Mesendoderm (in vitro differentiated cells): ENCODE data around the gene SNX15.
"Not testable (repeated sequence)": the region's sequence is repeated elsewhere in the genome, so short reads cannot be mapped to it uniquely, and the experiment has no call there.

Source experiments
- DNase-seq: peaks from one replicate; pipeline ENCODE4 v3.0.0; 2013
- H2AK5ac ChIP-seq: 2 replicates; pipeline ENCODE4 v1.6.1; 2013; ENCODE audit warnings: low read length, inconsistent platforms
- H2BK120ac ChIP-seq: 2 replicates; pipeline ENCODE4 v1.6.1; 2013; ENCODE audit warnings: low read depth, mild to moderate bottlenecking, low read length, moderate library complexity, mixed read lengths
- H2BK15ac ChIP-seq: replicated peaks from 2 replicates; pipeline ENCODE4 v1.6.1; 2013; ENCODE audit warnings: low read depth, mild to moderate bottlenecking, moderate library complexity
- H2BK5ac ChIP-seq: 2 replicates; pipeline ENCODE4 v1.6.1; 2013; ENCODE audit warnings: low read length, inconsistent platforms
- H3K18ac ChIP-seq: 2 replicates; pipeline ENCODE4 v1.6.1; 2013; ENCODE audit warnings: mild to moderate bottlenecking, low read length, mixed read lengths
- H3K23ac ChIP-seq: one replicate; pipeline ENCODE4 v1.6.1; 2013; ENCODE audit warnings: low read length
- H3K27ac ChIP-seq: 2 replicates; pipeline ENCODE4 v1.5.1; 2013; ENCODE audit warnings: low read depth, mild to moderate bottlenecking, inconsistent platforms, low read length, moderate library complexity
- H3K27me3 ChIP-seq: 2 replicates; pipeline ENCODE4 v1.6.1; 2013; ENCODE audit warnings: low read length, control low read depth, mild to moderate bottlenecking, inconsistent platforms; ENCODE audit not compliant: insufficient read depth, poor library complexity
- H3K36me3 ChIP-seq: 2 replicates; pipeline ENCODE4 v1.6.1; 2013; ENCODE audit warnings: low read length, inconsistent platforms; ENCODE audit not compliant: control insufficient read depth, insufficient read depth
- H3K4ac ChIP-seq: one replicate; pipeline ENCODE4 v1.6.1; 2013; ENCODE audit warnings: low read depth, mild to moderate bottlenecking, low read length, moderate library complexity
- H3K4me1 ChIP-seq: 2 replicates; pipeline ENCODE4 v1.6.1; 2013; ENCODE audit warnings: low read depth, low read length, inconsistent platforms; ENCODE audit not compliant: control insufficient read depth
- H3K4me2 ChIP-seq: 2 replicates; pipeline ENCODE4 v1.6.1; 2013; ENCODE audit warnings: low read length
- H3K4me3 ChIP-seq: 2 replicates; pipeline ENCODE4 v1.5.1; 2013; ENCODE audit warnings: mild to moderate bottlenecking, low read length
- H3K56ac ChIP-seq: one replicate; pipeline ENCODE4 v1.6.1; 2013; ENCODE audit warnings: low read length
- H3K79me1 ChIP-seq: 2 replicates; pipeline ENCODE4 v1.6.1; 2013; ENCODE audit warnings: low read length, inconsistent platforms
- H3K79me2 ChIP-seq: 2 replicates; pipeline ENCODE4 v1.6.1; 2013; ENCODE audit warnings: mild to moderate bottlenecking, low read length; ENCODE audit not compliant: control insufficient read depth, insufficient read depth
- H3K9ac ChIP-seq: 2 replicates; pipeline ENCODE4 v1.6.1; 2013; ENCODE audit warnings: low read length, inconsistent platforms
- H4K5ac ChIP-seq: one replicate; pipeline ENCODE4 v1.6.1; 2013; ENCODE audit warnings: low read length
- H4K8ac ChIP-seq: one replicate; pipeline ENCODE4 v1.6.1; 2013; ENCODE audit warnings: low read depth, mild to moderate bottlenecking, control low read depth, low read length, moderate library complexity
- WGBS: extraction: QIAGEN DNeasy Blood & Tissue Kit; methylation state at CpG from one replicate; pipeline ENCODE4 v1.1.7; 2013; ENCODE audit warnings: low lambda C conversion rate, missing lambda C conversion rate; ENCODE audit not compliant: insufficient coverage; ENCODE audit errors: extremely low coverage; 5-methylcytosine and 5-hydroxymethylcytosine counted together

The SNX15 gene

DNA sequence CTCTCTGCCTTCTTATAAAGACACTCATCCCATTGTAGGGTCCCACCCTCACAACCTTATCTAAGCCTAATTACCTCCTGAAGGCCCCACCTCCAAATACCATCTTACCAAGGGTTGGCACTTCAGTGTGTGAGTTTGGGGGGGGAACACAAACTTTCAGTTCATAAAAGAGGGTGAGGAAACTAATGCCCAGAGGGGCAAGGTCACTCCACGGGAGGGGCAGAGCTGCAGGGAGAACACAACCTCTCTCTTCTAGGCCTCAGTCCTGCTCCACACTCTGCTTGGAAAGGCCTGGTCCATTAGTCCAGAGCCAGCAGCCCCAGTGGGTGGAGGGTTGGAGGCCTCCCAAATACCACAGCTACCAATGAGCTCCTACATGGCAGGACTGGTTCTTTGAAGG lies 27.8 kb upstream of the SNX15 start:
- Histone ChIP-seq H2AK5ac (no peak overlapping the region), H3K23ac (no peak overlapping the region), H3K56ac (no peak overlapping the region), H4K8ac (no peak overlapping the region), H3K79me2 (no peaks in the 10 kb centered on the region), H3K36me3 (no peaks in the 10 kb centered on the region), H4K5ac (no peak overlapping the region), H3K18ac (no peak overlapping the region), H3K4ac (no peak overlapping the region), H3K4me2 (no peak overlapping the region), H3K4me1 (peaks cover 2% of the 10 kb centered on the region), H3K4me3 (no peak overlapping the region), H3K27me3 (no peaks in the 10 kb centered on the region), H3K27ac (no peak overlapping the region), H2BK5ac (no peak overlapping the region), H2BK15ac (no peak overlapping the region), H2BK120ac (no peak overlapping the region), H3K9ac (no peak overlapping the region), H3K79me1 (no peaks in the 10 kb centered on the region)
- no CpG with 5 or more reads among the region's 1 CpG for WGBS
- DNase-seq, result no peak

DNA sequence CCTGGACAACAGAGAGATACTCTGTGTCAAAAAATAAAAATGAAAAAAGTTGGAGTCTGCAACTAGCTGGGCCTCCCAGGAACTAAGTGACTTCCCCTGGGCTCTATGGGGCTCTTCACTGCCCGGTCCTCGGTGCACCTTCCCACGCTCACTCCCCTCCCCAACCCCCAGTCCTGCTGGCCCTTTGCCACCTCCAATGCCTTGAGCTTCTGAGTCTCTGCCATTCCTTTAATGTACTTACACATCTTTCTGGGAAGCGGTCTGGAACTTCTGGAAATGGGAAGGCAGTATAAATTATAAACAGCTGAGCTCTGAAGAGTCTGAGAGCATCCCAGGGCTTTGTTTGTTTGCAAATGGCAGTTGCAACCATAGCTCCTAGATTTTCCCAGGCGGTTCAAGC lies 24.5 kb upstream of the SNX15 start:
- DNase-seq, result no peak
- H3K4ac ChIP-seq, result no peak overlapping the region
- no peak overlapping the region for H2BK120ac ChIP-seq
- H3K27ac ChIP-seq, result no peak overlapping the region
- H3K4me2 ChIP-seq, result no peak overlapping the region
- no peaks in the 10 kb centered on the region for H3K4me1 ChIP-seq
- no peak overlapping the region for H3K56ac ChIP-seq
- H3K4me3 ChIP-seq, result no peak overlapping the region
- no peak overlapping the region for H3K9ac ChIP-seq
- H2BK15ac ChIP-seq, result no peak overlapping the region
- WGBS, result no CpG with 5 or more reads among the region's 5 CpGs
- no peak overlapping the region for H2BK5ac ChIP-seq
- H3K79me2 ChIP-seq, result no peaks in the 10 kb centered on the region
- no peaks in the 10 kb centered on the region for H3K27me3 ChIP-seq
- H4K8ac ChIP-seq, result no peak overlapping the region
- no peak overlapping the region for H3K23ac ChIP-seq
- H3K18ac ChIP-seq, result no peak overlapping the region
- H4K5ac ChIP-seq, result no peak overlapping the region
- no peaks in the 10 kb centered on the region for H3K36me3 ChIP-seq
- no peaks in the 10 kb centered on the region for H3K79me1 ChIP-seq
- no peak overlapping the region for H2AK5ac ChIP-seq

DNA sequence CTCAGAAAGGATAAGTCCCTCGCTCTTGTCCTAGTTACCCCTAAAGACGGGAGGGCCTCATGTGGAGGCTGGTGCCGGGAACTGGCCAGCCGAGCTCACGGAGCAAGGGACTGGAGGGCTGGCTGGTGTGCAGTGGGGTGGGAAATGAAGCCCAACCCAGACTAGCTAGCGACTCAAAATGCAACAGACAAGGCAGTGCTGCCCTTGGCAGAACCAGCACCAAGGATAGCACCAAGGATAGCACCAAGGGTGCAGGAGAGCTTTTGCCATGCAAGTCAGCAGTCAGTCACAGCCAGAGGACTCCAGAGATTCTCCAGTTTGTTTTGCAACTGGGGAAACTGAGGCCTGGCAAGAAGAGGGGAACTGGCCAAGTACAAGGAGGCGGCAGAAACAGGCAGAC lies 24.0 kb upstream of the SNX15 start:
- Histone ChIP-seq H3K23ac (no peak overlapping the region), H3K27ac (no peak overlapping the region), H3K4me2 (no peak overlapping the region), H3K4me1 (no peaks in the 10 kb centered on the region), H4K8ac (no peak overlapping the region), H4K5ac (no peak overlapping the region), H3K4me3 (no peak overlapping the region), H3K36me3 (no peaks in the 10 kb centered on the region), H3K27me3 (no peaks in the 10 kb centered on the region), H2AK5ac (no peak overlapping the region), H3K79me1 (no peaks in the 10 kb centered on the region), H3K79me2 (no peaks in the 10 kb centered on the region), H3K9ac (no peak overlapping the region), H3K4ac (no peak overlapping the region), H3K18ac (no peak overlapping the region), H2BK15ac (no peak overlapping the region), H2BK5ac (no peak overlapping the region), H2BK120ac (no peak overlapping the region), H3K56ac (no peak overlapping the region)
- DNase-seq, result peak; percentile 40
- no CpG with 5 or more reads among the region's 7 CpGs for WGBS

DNA sequence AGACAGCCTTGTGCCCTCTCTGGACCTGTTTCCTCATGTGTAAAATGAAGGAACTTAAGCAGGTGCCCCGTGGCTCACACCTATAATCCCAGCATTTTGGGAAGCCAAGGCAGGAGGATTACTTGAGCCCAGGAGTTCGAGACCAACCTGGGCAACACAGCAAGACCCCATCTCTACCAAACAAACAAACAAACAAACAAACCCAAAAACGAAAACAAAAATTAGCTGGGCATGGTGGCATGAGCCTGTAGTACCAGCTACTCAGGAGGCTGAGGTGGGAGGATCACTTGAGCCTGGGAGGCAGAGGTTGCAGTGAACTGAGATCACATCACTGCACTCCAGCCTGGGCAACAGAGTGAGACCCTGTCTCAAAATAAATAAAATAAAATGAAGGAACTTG lies 23.3 kb upstream of the SNX15 start:
- H3K27me3 ChIP-seq, H4K8ac ChIP-seq, H3K18ac ChIP-seq, H2BK120ac ChIP-seq, H3K4ac ChIP-seq, H2BK5ac ChIP-seq, DNase-seq, H3K4me3 ChIP-seq, H3K23ac ChIP-seq, H2BK15ac ChIP-seq, H2AK5ac ChIP-seq, H3K79me2 ChIP-seq, H3K4me1 ChIP-seq, H3K36me3 ChIP-seq, H3K9ac ChIP-seq, H3K4me2 ChIP-seq, H3K56ac ChIP-seq, H3K79me1 ChIP-seq, H3K27ac ChIP-seq, H4K5ac ChIP-seq: not testable (repeated sequence)
- no CpG with 5 or more reads among the region's 3 CpGs for WGBS

DNA sequence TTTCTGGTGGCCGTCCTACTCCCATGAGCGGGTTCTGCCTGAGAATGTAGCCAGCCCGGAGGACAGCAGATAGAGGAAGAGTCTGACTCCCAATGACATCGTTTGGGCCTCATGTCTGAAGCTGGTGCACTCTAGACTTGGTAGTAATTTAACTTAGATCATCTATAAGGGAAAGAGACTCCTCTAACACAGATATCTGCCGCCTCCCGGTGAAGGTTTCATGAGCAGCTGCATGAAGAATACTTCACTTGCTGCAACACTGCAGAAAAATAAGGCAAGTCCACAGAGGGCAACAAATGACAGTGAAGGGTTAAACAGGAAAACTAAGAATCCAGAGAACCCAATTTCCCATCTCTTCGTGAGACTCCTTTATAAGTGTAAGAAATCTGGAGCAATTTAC lies 19.2 kb upstream of the SNX15 start:
- Histone ChIP-seq H4K8ac (no peak overlapping the region), H3K4ac (no peak overlapping the region), H3K27me3 (no peaks in the 10 kb centered on the region), H3K79me1 (no peaks in the 10 kb centered on the region), H3K4me2 (no peak overlapping the region), H3K4me1 (no peaks in the 10 kb centered on the region), H3K27ac (no peak overlapping the region), H4K5ac (no peak overlapping the region), H3K36me3 (no peaks in the 10 kb centered on the region), H3K79me2 (no peaks in the 10 kb centered on the region), H3K56ac (no peak overlapping the region), H3K4me3 (no peak overlapping the region), H2BK15ac (no peak overlapping the region), H2BK120ac (no peak overlapping the region), H2BK5ac (no peak overlapping the region), H2AK5ac (no peak overlapping the region), H3K18ac (no peak overlapping the region), H3K23ac (no peak overlapping the region), H3K9ac (no peak overlapping the region)
- WGBS, result no CpG with 5 or more reads among the region's 7 CpGs
- no peak for DNase-seq

DNA sequence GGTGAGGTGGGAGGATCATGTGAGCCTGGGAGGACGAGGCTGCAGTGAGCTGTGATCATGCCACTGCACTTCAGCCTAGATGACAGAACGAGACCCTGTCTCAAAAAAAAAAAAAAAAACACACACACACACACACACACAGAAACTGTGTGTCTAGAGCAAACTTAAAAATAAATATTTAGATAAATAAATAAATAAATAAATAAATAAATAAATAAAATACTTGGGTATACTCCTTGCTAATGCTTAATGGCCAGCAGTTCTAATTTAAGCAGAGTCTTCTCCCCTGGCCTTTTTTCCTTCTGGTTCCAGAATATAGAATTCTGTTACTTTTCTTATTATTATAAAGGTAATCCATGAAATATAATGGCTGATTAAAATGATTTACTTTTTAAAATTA lies 18.4 kb upstream of the SNX15 start:
- H3K27ac ChIP-seq, result no peak overlapping the region
- no CpG with 5 or more reads among the region's 2 CpGs for WGBS
- H3K23ac ChIP-seq, result no peak overlapping the region
- no peak overlapping the region for H3K18ac ChIP-seq
- no peak overlapping the region for H2BK5ac ChIP-seq
- no peaks in the 10 kb centered on the region for H3K79me2 ChIP-seq
- H3K27me3 ChIP-seq, result no peaks in the 10 kb centered on the region
- no peak overlapping the region for H3K56ac ChIP-seq
- no peak overlapping the region for H3K4me3 ChIP-seq
- H4K5ac ChIP-seq, result no peak overlapping the region
- peaks cover 2% of the 10 kb centered on the region for H3K4me1 ChIP-seq
- no peak overlapping the region for H3K4me2 ChIP-seq
- H3K9ac ChIP-seq, result no peak overlapping the region
- H4K8ac ChIP-seq, result no peak overlapping the region
- DNase-seq, result no peak
- H2BK15ac ChIP-seq, result no peak overlapping the region
- no peak overlapping the region for H2BK120ac ChIP-seq
- H3K36me3 ChIP-seq, result no peaks in the 10 kb centered on the region
- no peak overlapping the region for H3K4ac ChIP-seq
- no peak overlapping the region for H2AK5ac ChIP-seq
- H3K79me1 ChIP-seq, result no peaks in the 10 kb centered on the region
